Tibial nerve (tissue), 4 donors: ENCODE results near the gene MSN. TPM values are rescaled to one million over a fixed set of nuclear protein-coding genes. Genes with fewer than 3 reads are reported as not detected.

Source experiments
- DNase-seq, 2 donors: peaks; one replicate each; pipeline ENCODE4 v3.0.0-alpha.2; 2019; ENCODE audit warnings: low spot score in 2 of 2
- H3K27ac ChIP-seq, 4 donors: fragments of 200-600 bp; sonication (generic) in 3 of 4; one replicate each; pipeline ENCODE4 v1.5.1; 2017 to 2019; ENCODE audit warnings: mild to moderate bottlenecking in 1 of 4
- H3K27me3 ChIP-seq, 2 donors: fragments of 200-600 bp; sonication (generic) in 1 of 2; one replicate each; pipeline versions ENCODE4 v1.5.1 to v1.6.0; 2017 to 2019
- H3K36me3 ChIP-seq, 3 donors: fragments of 200-600 bp; sonication (generic); one replicate each; pipeline ENCODE4 v1.5.1; 2018 to 2019
- H3K4me1 ChIP-seq, 4 donors: fragments of 200-600 bp; sonication (generic) in 3 of 4; one replicate each; pipeline ENCODE4 v1.5.1; 2017 to 2019
- H3K4me3 ChIP-seq, 4 donors: fragments of 200-600 bp; sonication (generic) in 3 of 4; one replicate each; pipeline ENCODE4 v1.5.1; 2017 to 2019; ENCODE audit warnings: mild to moderate bottlenecking in 1 of 4, moderate library complexity in 1 of 4
- H3K9me3 ChIP-seq, 4 donors: fragments of 200-600 bp; sonication (generic) in 3 of 4; one replicate each; pipeline ENCODE4 v1.5.1; 2017 to 2019
- EP300 ChIP-seq, 2 donors: sonication (generic); formaldehyde crosslinking; IDR thresholded peaks; one replicate each; pipeline ENCODE4 v1.6.1; 2017; ENCODE audit warnings: antibody characterized with exemption in 2 of 2, mild to moderate bottlenecking in 1 of 2
- POLR2A ChIP-seq, 2 donors: fragments of 450-650 bp; IDR thresholded peaks; one replicate each; pipeline ENCODE4 v1.6.1; 2017; ENCODE audit warnings: antibody characterized with exemption in 2 of 2, mild to moderate bottlenecking in 2 of 2, moderate library complexity in 2 of 2
- WGBS, 2 donors: methylation state at CpG; one replicate each; pipeline ENCODE4 v1.1.5; 2018; 5-methylcytosine and 5-hydroxymethylcytosine counted together
- total RNA-seq, 4 donors: library from RNA; depleted of rRNA; stranded (reverse); fragments of >200 nt; gene quantifications; one replicate each; pipeline ENCODE4 v1.1.0, GENCODE V29; 2016
- TF ChIP-seq, protein P1 (sequence below), 5 experiments: fragments of 200-600 bp in 3 of 5; fragments of 450-650 bp in 2 of 5; sonication (generic) in 3 of 5; IDR thresholded peaks; one replicate each; pipeline ENCODE4 v1.5.1; 2016 to 2019; ENCODE audit warnings: antibody characterized with exemption in 5 of 5, mild to moderate bottlenecking in 3 of 5, moderate library complexity in 2 of 5

The MSN gene
- total RNA-seq, 4 donors from 2014 or later, result 215 to 284 (median 258) TPM

DNA sequence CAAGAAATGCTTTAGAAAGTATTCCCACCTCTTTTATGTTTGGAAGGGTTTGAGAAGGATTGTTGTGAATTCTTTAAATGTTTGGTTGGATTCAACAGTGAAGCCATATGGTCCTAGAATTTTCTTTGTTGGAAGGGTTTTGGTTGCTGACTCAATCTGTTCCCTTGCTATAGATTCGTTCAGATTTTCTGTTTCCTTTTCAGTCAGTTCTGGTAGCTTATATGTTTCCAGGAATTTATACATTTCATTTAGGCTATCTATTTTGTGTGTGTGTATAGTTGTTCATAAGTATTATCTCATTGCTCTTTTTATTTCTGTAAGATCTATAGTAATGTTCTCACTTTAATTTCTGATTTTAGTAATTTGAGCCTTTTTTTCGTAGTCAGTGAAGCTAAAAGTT lies 114.4 kb downstream of the MSN start:
- 86 to 92% methylated on average over 2 of the region's 2 CpGs for WGBS, 2 donors
- Histone ChIP-seq H3K4me3 (no peak overlapping the region), H3K27ac (no peak overlapping the region), H3K36me3 (no peaks in the 10 kb centered on the region), H3K4me1 (no peaks in the 10 kb centered on the region), H3K27me3 (no peaks in the 10 kb centered on the region), H3K9me3 (no peaks in the 10 kb centered on the region)
- DNase-seq, result no peak
- TF ChIP-seq EP300 (IDR thresholded peaks at IDR 0.05) (no peak), POLR2A (IDR thresholded peaks at IDR 0.05) (no peak)
- TF ChIP-seq, protein P1, sequence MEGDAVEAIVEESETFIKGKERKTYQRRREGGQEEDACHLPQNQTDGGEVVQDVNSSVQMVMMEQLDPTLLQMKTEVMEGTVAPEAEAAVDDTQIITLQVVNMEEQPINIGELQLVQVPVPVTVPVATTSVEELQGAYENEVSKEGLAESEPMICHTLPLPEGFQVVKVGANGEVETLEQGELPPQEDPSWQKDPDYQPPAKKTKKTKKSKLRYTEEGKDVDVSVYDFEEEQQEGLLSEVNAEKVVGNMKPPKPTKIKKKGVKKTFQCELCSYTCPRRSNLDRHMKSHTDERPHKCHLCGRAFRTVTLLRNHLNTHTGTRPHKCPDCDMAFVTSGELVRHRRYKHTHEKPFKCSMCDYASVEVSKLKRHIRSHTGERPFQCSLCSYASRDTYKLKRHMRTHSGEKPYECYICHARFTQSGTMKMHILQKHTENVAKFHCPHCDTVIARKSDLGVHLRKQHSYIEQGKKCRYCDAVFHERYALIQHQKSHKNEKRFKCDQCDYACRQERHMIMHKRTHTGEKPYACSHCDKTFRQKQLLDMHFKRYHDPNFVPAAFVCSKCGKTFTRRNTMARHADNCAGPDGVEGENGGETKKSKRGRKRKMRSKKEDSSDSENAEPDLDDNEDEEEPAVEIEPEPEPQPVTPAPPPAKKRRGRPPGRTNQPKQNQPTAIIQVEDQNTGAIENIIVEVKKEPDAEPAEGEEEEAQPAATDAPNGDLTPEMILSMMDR (IDR thresholded peaks at IDR 0.05), result no peak

DNA sequence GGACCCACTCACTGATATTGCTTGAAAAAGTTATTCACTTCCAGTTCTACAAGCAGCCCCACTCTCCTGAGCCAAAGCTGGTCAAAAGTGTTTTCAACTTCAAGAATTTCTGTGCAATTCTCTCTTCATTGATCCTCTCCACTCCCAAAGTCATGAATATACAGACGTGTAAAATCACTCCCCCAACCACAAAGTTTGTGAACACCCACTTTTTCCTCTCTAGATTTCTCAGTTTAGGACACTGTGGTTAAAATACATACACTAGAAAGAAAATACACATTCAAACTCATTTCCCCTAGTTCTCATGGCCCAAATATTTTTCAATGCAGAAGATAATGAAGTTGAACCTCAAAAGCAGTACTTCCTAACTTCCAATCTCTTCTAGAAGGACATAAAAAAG lies 116.3 kb downstream of the MSN start:
- H3K36me3 ChIP-seq, result no peaks in the 10 kb centered on the region
- H3K27ac ChIP-seq, result no peak overlapping the region
- no peak overlapping the region for H3K4me3 ChIP-seq
- no peak for DNase-seq
- TF ChIP-seq, protein P1 (IDR thresholded peaks at IDR 0.05), result no peak
- TF ChIP-seq POLR2A (IDR thresholded peaks at IDR 0.05) (no peak), EP300 (IDR thresholded peaks at IDR 0.05) (no peak)
- no peaks in the 10 kb centered on the region for H3K4me1 ChIP-seq
- H3K27me3 ChIP-seq, result no peaks in the 10 kb centered on the region
- H3K9me3 ChIP-seq, result no peaks in the 10 kb centered on the region
- 44 to 68% methylated on average over 1 of the region's 1 CpG for WGBS, 2 donors

Other genes starting within 250 kb of the MSN start
- 10 to 100 TPM; 30.6 to 35.0 (median 32.3) TPM for gene LAS1L, start 132.9 kb upstream of the MSN start, total RNA-seq